Measurements from ENCODE around the gene PAK4. TPM values are rescaled to one million over a fixed set of nuclear protein-coding genes. Genes with fewer than 3 reads are reported as not detected.

PAK4 gene
- total and polyA plus RNA-seq, 2 experiments from 2014 or later: 20.3 to 39.6 TPM

- peaks cover 52% of the 10 kb centered on the region for H3K4me1 ChIP-seq (ENCODE audit: insufficient read depth)
- H2AFZ ChIP-seq: no peak overlapping the region
- H4K20me1 ChIP-seq (ENCODE audit: insufficient read depth, poor library complexity, severe bottlenecking): peaks cover 48% of the 10 kb centered on the region
- no peak overlapping the region for H3K4me3 ChIP-seq
- DNase-seq (ENCODE audit: low spot score): peak; percentile 67
- no peaks in the 10 kb centered on the region for H3K27me3 ChIP-seq
- peak overlapping the region; percentile 21 for H3K4me2 ChIP-seq
- H3K79me2 ChIP-seq: peaks cover 100% of the 10 kb centered on the region
- no peaks in the 10 kb centered on the region for H3K36me3 ChIP-seq (replicated peaks; ENCODE audit: insufficient read depth, low read depth)
- no peaks in the 10 kb centered on the region for H3K9me3 ChIP-seq (ENCODE audit: low read depth)
- H3K27ac ChIP-seq: peak overlapping the region; percentile 52
- TF ChIP-seq EZH2 (IDR thresholded peaks at IDR 0.05; ENCODE audit: borderline replicate concordance) (no peak), EZH2phosphoT487 (IDR thresholded peaks at IDR 0.05; ENCODE audit: low read depth, severe bottlenecking, unreplicated experiment) (no peak)
- TF ChIP-seq, protein P1, sequence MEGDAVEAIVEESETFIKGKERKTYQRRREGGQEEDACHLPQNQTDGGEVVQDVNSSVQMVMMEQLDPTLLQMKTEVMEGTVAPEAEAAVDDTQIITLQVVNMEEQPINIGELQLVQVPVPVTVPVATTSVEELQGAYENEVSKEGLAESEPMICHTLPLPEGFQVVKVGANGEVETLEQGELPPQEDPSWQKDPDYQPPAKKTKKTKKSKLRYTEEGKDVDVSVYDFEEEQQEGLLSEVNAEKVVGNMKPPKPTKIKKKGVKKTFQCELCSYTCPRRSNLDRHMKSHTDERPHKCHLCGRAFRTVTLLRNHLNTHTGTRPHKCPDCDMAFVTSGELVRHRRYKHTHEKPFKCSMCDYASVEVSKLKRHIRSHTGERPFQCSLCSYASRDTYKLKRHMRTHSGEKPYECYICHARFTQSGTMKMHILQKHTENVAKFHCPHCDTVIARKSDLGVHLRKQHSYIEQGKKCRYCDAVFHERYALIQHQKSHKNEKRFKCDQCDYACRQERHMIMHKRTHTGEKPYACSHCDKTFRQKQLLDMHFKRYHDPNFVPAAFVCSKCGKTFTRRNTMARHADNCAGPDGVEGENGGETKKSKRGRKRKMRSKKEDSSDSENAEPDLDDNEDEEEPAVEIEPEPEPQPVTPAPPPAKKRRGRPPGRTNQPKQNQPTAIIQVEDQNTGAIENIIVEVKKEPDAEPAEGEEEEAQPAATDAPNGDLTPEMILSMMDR (IDR thresholded peaks at IDR 0.05; ENCODE audit: poor library complexity): no peak
- no peaks in the 10 kb centered on the region for H3K9me2 ChIP-seq (replicated peaks; ENCODE audit: insufficient read depth)
- WGBS (ENCODE audit: low lambda C conversion rate, missing lambda C conversion rate): 49% methylated on average over 11 of the region's 11 CpGs
Measured at GRCh38 chr19:39154629-39155100, 29.1 kb downstream of the PAK4 start.

DNA sequence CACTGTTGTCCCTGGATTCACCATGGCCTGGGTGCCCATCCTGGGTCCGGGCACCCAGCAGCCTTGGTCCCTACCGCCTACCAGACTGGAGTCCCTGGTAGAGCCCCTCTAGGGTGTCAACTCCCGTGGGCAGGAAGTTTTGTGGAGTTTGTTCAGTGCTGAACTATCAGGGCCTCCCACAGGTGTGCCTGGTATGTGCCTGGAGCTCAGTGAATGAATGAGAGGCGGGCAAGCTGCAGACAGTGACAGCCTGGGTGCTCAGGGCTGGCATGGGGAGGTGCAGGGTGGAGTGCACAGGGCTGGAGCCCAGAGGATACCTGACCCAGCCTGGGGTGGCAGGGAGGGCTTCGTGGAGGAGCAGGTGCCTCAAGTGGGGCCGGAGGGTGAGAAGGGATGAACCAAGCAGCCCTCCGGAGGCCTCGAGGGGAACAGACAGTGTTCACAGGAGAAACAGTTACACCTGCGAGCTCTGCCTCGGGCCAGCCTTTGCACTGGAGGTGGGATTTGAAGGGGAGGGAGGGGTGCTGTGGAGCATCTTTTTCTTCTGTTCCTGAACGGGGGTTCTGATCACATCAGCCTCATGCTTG is 29.6 kb downstream of the PAK4 start:
- Histone ChIP-seq H4K20me1 (ENCODE audit: insufficient read depth, poor library complexity, severe bottlenecking) (peaks cover 49% of the 10 kb centered on the region), H3K4me3 (no peak overlapping the region), H3K4me2 (no peak overlapping the region), H3K27me3 (no peaks in the 10 kb centered on the region), H3K79me2 (peaks cover 100% of the 10 kb centered on the region), H3K9me2 (replicated peaks; ENCODE audit: insufficient read depth) (no peaks in the 10 kb centered on the region), H3K36me3 (replicated peaks; ENCODE audit: insufficient read depth, low read depth) (no peaks in the 10 kb centered on the region), H3K27ac (no peak overlapping the region), H3K9me3 (ENCODE audit: low read depth) (no peaks in the 10 kb centered on the region), H2AFZ (no peak overlapping the region), H3K4me1 (ENCODE audit: insufficient read depth) (peaks cover 57% of the 10 kb centered on the region)
- no peak for DNase-seq (ENCODE audit: low spot score)
- TF ChIP-seq, protein P1 (IDR thresholded peaks at IDR 0.05; ENCODE audit: poor library complexity): no peak
- TF ChIP-seq EZH2 (IDR thresholded peaks at IDR 0.05; ENCODE audit: borderline replicate concordance): no peak
- TF ChIP-seq EZH2phosphoT487 (IDR thresholded peaks at IDR 0.05; ENCODE audit: low read depth, severe bottlenecking, unreplicated experiment): no peak
- WGBS (ENCODE audit: low lambda C conversion rate, missing lambda C conversion rate): 79% methylated on average over 11 of the region's 11 CpGs

DNA sequence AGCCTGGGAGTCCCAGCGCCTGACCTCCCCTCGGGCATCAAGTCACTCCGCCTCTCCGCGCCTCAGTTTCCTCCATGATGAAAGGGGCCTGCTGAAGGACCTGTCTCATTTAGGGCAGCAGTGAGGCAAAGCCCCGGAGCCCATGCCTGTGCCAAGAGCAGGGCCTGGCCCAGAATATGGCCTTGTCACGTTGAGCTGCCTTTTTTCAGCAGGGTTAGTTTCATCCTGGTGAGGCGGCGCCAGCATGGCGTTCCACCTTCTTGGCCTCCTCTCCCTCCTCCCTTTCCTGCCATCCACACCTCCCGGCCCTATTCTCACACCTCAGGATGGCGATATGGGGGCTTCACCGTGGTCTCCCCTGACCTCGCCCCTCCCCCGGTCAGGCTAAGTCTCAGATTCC is 30.2 kb downstream of the PAK4 start:
- Histone ChIP-seq H4K20me1 (ENCODE audit: insufficient read depth, poor library complexity, severe bottlenecking) (peaks cover 53% of the 10 kb centered on the region), H3K27ac (no peak overlapping the region), H3K4me1 (ENCODE audit: insufficient read depth) (peaks cover 61% of the 10 kb centered on the region)

More for the DNA sequence above, 30.2 kb downstream of the PAK4 start:
- WGBS (ENCODE audit: low lambda C conversion rate, missing lambda C conversion rate): 88% methylated on average over 14 of the region's 15 CpGs
- H3K4me3 ChIP-seq: no peak overlapping the region
- no peaks in the 10 kb centered on the region for H3K9me2 ChIP-seq (replicated peaks; ENCODE audit: insufficient read depth)
- H3K79me2 ChIP-seq: peaks cover 99% of the 10 kb centered on the region
- no peak for DNase-seq (ENCODE audit: low spot score)
- no peaks in the 10 kb centered on the region for H3K36me3 ChIP-seq (replicated peaks; ENCODE audit: insufficient read depth, low read depth)
- no peak overlapping the region for H3K4me2 ChIP-seq
- H2AFZ ChIP-seq: no peak overlapping the region
- H3K27me3 ChIP-seq: no peaks in the 10 kb centered on the region
- H3K9me3 ChIP-seq (ENCODE audit: low read depth): no peaks in the 10 kb centered on the region
- TF ChIP-seq EZH2 (IDR thresholded peaks at IDR 0.05; ENCODE audit: borderline replicate concordance) (no peak), EZH2phosphoT487 (IDR thresholded peaks at IDR 0.05; ENCODE audit: low read depth, severe bottlenecking, unreplicated experiment) (no peak)
- TF ChIP-seq, protein P1 (IDR thresholded peaks at IDR 0.05; ENCODE audit: poor library complexity): no peak
